Body of pancreas (tissue), 4 donors: ENCODE data around the gene BRICD5. TPM values are rescaled to one million over a fixed set of nuclear protein-coding genes. Genes with fewer than 3 reads are reported as not detected.
"Not testable (repeated sequence)": the region's sequence is repeated elsewhere in the genome, so short reads cannot be mapped to it uniquely, and the experiment has no call there.

Experiments used
- ATAC-seq: fragments of 150-250 bp; one replicate; pipeline ENCODE4 v1.9.1; 2016
- DNase-seq, 4 donors: peaks; one replicate each; pipeline ENCODE4 v3.0.0-alpha.2; 2019
- H3K27ac ChIP-seq, 4 donors: fragments of 200-600 bp; sonication (generic); 1 replicate in 3 of 4; 2 replicates in 1 of 4; pipeline versions ENCODE4 v1.5.1 to v1.6.1; 2016 to 2019; ENCODE audit warnings: mild to moderate bottlenecking in 1 of 4, mixed read lengths in 1 of 4, moderate library complexity in 1 of 4
- H3K27me3 ChIP-seq, 2 donors: fragments of 200-600 bp; sonication (generic); one replicate each; pipeline ENCODE4 v1.6.0; 2016; ENCODE audit warnings: mild to moderate bottlenecking in 1 of 2
- H3K36me3 ChIP-seq, 2 donors: fragments of 200-600 bp; sonication (generic); replicated peaks in 1 of 2; 2 replicates each; pipeline ENCODE4 v1.5.1; 2016; ENCODE audit warnings: low read depth in 2 of 2; ENCODE audit not compliant: insufficient read depth in 1 of 2
- H3K4me1 ChIP-seq: fragments of 200-600 bp; sonication (generic); one replicate; pipeline ENCODE4 v1.6.0; 2016
- H3K4me3 ChIP-seq, 2 donors: fragments of 200-600 bp; sonication (generic); 1 replicate in 1 of 2; 2 replicates in 1 of 2; pipeline ENCODE4 v1.5.1; 2016 to 2019
- H3K9me3 ChIP-seq, 3 donors: fragments of 200-600 bp; sonication (generic); 1 replicate in 2 of 3; 2 replicates in 1 of 3; pipeline ENCODE4 v1.5.1; 2016
- CTCF ChIP-seq, 7 experiments: fragments of 450-650 bp in 4 of 7; fragments of 200-600 bp in 3 of 7; sonication (generic) in 3 of 7; IDR thresholded peaks; one replicate each; pipeline ENCODE4 v1.5.1; 2016 to 2019; ENCODE audit warnings: antibody characterized with exemption in 7 of 7
- POLR2A ChIP-seq, 3 donors: fragments of 450-650 bp; IDR thresholded peaks; one replicate each; pipeline ENCODE4 v1.6.1; 2016; ENCODE audit warnings: antibody characterized with exemption in 3 of 3, mild to moderate bottlenecking in 2 of 3
- WGBS, 2 donors: methylation state at CpG; one replicate each; pipeline ENCODE4 v1.1.5; 2017; 5-methylcytosine and 5-hydroxymethylcytosine counted together
- intact Hi-C: fragments of 100-400 bp; cut with DNase I; formaldehyde crosslinking; loops from one replicate; pipeline ENCODE4 v1.15.1; 2023
- total RNA-seq, 2 donors: library from RNA; depleted of rRNA; stranded (reverse); fragments of >200 nt; gene quantifications; one replicate each; pipeline ENCODE4 v1.1.0, GENCODE V29; 2016

The BRICD5 gene
- total RNA-seq, 2 donors from 2014 or later, result 1.8 to 3.3 TPM

DNA sequence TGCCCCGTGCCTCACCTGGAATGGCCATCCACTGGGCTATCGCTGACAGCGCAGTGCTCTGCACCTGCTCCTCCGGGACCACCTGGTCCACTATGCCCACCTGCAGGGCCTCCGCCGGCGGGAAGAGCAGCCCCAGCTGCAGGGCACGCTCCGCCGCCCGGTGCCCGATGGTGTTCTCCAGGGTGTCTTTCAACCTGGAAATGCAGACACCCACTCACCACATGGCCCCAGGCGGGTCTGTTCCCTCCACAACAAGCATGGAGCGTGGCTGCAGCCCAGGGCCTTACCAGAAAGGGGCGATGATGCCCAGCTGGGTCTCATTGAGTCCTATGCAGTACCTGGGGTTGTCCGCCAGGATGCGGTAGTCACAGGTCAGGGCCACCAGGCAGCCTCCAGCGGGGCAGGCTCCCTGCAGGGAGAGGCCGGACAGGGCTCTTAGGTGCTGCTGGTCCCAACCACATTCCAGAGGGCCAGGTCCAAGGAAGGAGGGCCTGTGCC, 32.4 kb upstream of the BRICD5 start:
- intact Hi-C loops, result no loop called here
- no peak overlapping the region for H3K27ac ChIP-seq
- no peaks in the 10 kb centered on the region for H3K9me3 ChIP-seq
- H3K36me3 ChIP-seq, result peaks cover 10 to 13% of the 10 kb centered on the region in 2 donors
- H3K27me3 ChIP-seq, result no peaks in the 10 kb centered on the region
- no peaks in the 10 kb centered on the region for H3K4me1 ChIP-seq
- TF ChIP-seq CTCF (IDR thresholded peaks at IDR 0.05), result no peak
- TF ChIP-seq POLR2A (IDR thresholded peaks at IDR 0.05), result no peak
- WGBS, 2 donors, result 95 to 100% methylated on average over 6 to 19 of the region's 19 CpGs
- ATAC-seq (no peak), DNase-seq (no peak)
- no peak overlapping the region for H3K4me3 ChIP-seq

DNA sequence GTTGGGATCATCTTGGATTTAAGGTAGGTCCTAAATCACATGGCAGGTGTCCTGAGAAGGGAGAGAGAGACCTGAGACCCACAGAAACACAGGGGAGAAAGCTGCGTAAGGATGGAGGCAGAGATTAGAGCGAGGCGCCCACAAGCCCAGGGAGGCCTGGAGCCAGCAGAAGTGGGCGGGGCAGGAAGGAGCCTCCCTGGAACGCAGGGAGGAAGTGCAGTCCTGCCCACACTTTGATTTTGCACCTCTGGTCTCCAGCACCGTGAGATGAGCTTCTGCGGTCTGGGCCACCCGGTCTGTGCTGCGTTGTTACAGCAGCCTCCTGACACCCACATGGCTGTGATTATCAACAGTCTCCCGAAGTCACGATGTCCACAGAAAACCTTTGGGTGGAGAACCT, 31.9 kb upstream of the BRICD5 start:
- Histone ChIP-seq H3K9me3 (no peaks in the 10 kb centered on the region), H3K27me3 (no peaks in the 10 kb centered on the region), H3K4me3 (no peak overlapping the region), H3K27ac (no peak overlapping the region), H3K36me3 (peaks cover 10 to 13% of the 10 kb centered on the region in 2 donors), H3K4me1 (peaks cover 5% of the 10 kb centered on the region)
- no peak for ATAC-seq
- no peak for DNase-seq
- WGBS, 2 donors, result 89% methylated on average over 5 to 11 of the region's 11 CpGs
- intact Hi-C loops, result no loop called here
- no peak for TF ChIP-seq CTCF (IDR thresholded peaks at IDR 0.05)
- TF ChIP-seq POLR2A (IDR thresholded peaks at IDR 0.05), result no peak

GRCh38 chr16:2240331-2240730, 29.7 kb upstream of the BRICD5 start:
- H3K9me3 ChIP-seq, H3K4me3 ChIP-seq, intact Hi-C loops, H3K27ac ChIP-seq, DNase-seq, H3K27me3 ChIP-seq, ATAC-seq: not testable (repeated sequence)
- H3K4me1 ChIP-seq, result peaks cover 23% of the 10 kb centered on the region
- H3K36me3 ChIP-seq, result peaks cover 7 to 10% of the 10 kb centered on the region in 2 donors
- WGBS, 2 donors, result 79 to 87% methylated on average over 9 of the region's 9 CpGs

- Histone ChIP-seq H3K27ac (no peak overlapping the region), H3K4me1 (peaks cover 23% of the 10 kb centered on the region), H3K9me3 (no peaks in the 10 kb centered on the region), H3K4me3 (no peak overlapping the region), H3K27me3 (peaks cover 0 to 5% of the 10 kb centered on the region in 2 donors), H3K36me3 (peaks cover 12 to 15% of the 10 kb centered on the region in 2 donors)
- intact Hi-C loops, result no loop called here
- no peak for DNase-seq
- 25 to 67% methylated on average over 6 to 15 of the region's 15 CpGs for WGBS, 2 donors
- ATAC-seq, result no peak
- TF ChIP-seq POLR2A (IDR thresholded peaks at IDR 0.05) (no peak), CTCF (IDR thresholded peaks at IDR 0.05) (no peak)
Measured at GRCh38 chr16:2238838-2239675, 28.4 kb upstream of the BRICD5 start.

DNA sequence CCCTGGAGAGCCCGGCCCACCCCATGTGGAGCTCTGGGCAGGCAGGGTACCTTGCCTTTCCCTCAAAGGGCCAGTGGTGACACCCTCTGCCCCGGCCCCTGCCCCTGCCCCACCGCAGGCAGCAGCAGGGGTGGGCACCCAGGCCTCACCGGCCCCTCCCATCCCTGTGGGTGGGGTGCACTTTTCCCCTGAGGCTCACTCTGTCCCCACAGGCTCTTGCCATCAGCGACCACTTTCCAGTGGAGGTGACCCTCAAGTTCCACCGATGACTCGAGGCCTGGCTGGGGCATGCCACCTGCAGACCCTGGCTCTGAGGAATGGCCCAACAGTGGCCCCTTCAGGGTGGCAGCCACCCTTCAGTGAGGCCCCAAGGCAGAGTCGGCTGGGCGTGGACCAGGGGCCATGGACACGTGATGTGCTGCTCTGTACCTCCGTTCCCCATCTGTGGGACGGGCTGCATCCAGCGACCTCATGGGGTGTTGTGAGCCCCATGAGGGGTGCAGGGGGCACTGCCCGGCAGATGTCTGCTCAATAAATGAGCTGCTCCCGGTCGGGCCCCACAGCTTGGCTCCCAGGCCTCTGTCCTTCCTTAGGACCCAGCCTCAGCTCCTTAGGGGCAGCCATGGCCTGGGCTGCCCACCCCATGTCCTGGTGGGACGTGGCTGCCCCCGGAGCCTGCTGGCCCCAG, 27.6 kb upstream of the BRICD5 start:
- TF ChIP-seq CTCF (IDR thresholded peaks at IDR 0.05), result no peak
- TF ChIP-seq POLR2A (IDR thresholded peaks at IDR 0.05), result no peak
- Histone ChIP-seq H3K27me3 (peaks cover 0 to 5% of the 10 kb centered on the region in 2 donors), H3K27ac (no peak overlapping the region), H3K4me3 (no peak overlapping the region), H3K36me3 (peaks cover 13 to 14% of the 10 kb centered on the region in 2 donors), H3K9me3 (no peaks in the 10 kb centered on the region), H3K4me1 (peaks cover 23% of the 10 kb centered on the region)
- DNase-seq, result no peak
- intact Hi-C loops, result no loop called here
- WGBS, 2 donors, result 50 to 52% methylated on average over 2 to 17 of the region's 18 CpGs
- no peak for ATAC-seq
